ENCODE results near the gene CFAP46.

CFAP46 gene

GRCh38 chr10:132955479-132955878, 13.1 kb upstream of the CFAP46 start:
- no peaks in the 10 kb centered on the region for H3K27me3 ChIP-seq (ENCODE audit: insufficient read depth, insufficient read length)

GRCh38 chr10:132953428-132953827, 11.1 kb upstream of the CFAP46 start:
- Histone ChIP-seq H3K4me3 (ENCODE audit: insufficient read length, low read depth) (no peak overlapping the region), H3K4me1 (ENCODE audit: insufficient read depth, insufficient read length) (no peaks in the 10 kb centered on the region), H3K9ac (ENCODE audit: insufficient read length, low read depth) (no peak overlapping the region), H3K9me3 (ENCODE audit: insufficient read depth, low read length) (no peaks in the 10 kb centered on the region), H3K27me3 (ENCODE audit: insufficient read depth, insufficient read length) (no peaks in the 10 kb centered on the region), H3K36me3 (ENCODE audit: insufficient read depth, insufficient read length, low read length) (no peaks in the 10 kb centered on the region)
- TF ChIP-seq SUZ12 (IDR thresholded peaks at IDR 0.05; ENCODE audit: extremely low read depth, insufficient read depth, insufficient read length) (no peak), YY1 (IDR thresholded peaks at IDR 0.05; ENCODE audit: insufficient read depth, insufficient read length) (no peak), ZNF274 (IDR thresholded peaks at IDR 0.05; ENCODE audit: low read depth, low read length) (no peak)
- no peak for DNase-seq (ENCODE audit: low read depth, low spot score)

More at GRCh38 chr10:132955479-132955878, 13.1 kb upstream of the CFAP46 start:
- H3K4me1 ChIP-seq (ENCODE audit: insufficient read depth, insufficient read length): peaks cover 4% of the 10 kb centered on the region
- H3K36me3 ChIP-seq (ENCODE audit: insufficient read depth, insufficient read length, low read length): no peaks in the 10 kb centered on the region
- TF ChIP-seq ZNF274 (IDR thresholded peaks at IDR 0.05; ENCODE audit: low read depth, low read length) (no peak), YY1 (IDR thresholded peaks at IDR 0.05; ENCODE audit: insufficient read depth, insufficient read length) (no peak), SUZ12 (IDR thresholded peaks at IDR 0.05; ENCODE audit: extremely low read depth, insufficient read depth, insufficient read length) (no peak)
- no peak overlapping the region for H3K4me3 ChIP-seq (ENCODE audit: insufficient read length, low read depth)
- no peak for DNase-seq (ENCODE audit: low read depth, low spot score)
- H3K9ac ChIP-seq (ENCODE audit: insufficient read length, low read depth): no peak overlapping the region
- H3K9me3 ChIP-seq (ENCODE audit: insufficient read depth, low read length): no peaks in the 10 kb centered on the region

- no peaks in the 10 kb centered on the region for H3K27me3 ChIP-seq (ENCODE audit: insufficient read depth, insufficient read length)
- no peaks in the 10 kb centered on the region for H3K9me3 ChIP-seq (ENCODE audit: insufficient read depth, low read length)
These were observed 9.6 kb upstream of the CFAP46 start for GRCh38 chr10:132951926-132952325.

GRCh38 chr10:132948351-132948750, 6.0 kb upstream of the CFAP46 start:
- H3K9ac ChIP-seq (ENCODE audit: insufficient read length, low read depth): no peak overlapping the region
- H3K4me3 ChIP-seq (ENCODE audit: insufficient read length, low read depth): no peak overlapping the region
- H3K36me3 ChIP-seq (ENCODE audit: insufficient read depth, insufficient read length, low read length): no peaks in the 10 kb centered on the region
- TF ChIP-seq YY1 (IDR thresholded peaks at IDR 0.05; ENCODE audit: insufficient read depth, insufficient read length) (no peak), SUZ12 (IDR thresholded peaks at IDR 0.05; ENCODE audit: extremely low read depth, insufficient read depth, insufficient read length) (no peak), ZNF274 (IDR thresholded peaks at IDR 0.05; ENCODE audit: low read depth, low read length) (no peak)
- DNase-seq (ENCODE audit: low read depth, low spot score): no peak
- H3K9me3 ChIP-seq (ENCODE audit: insufficient read depth, low read length): no peaks in the 10 kb centered on the region
- H3K27me3 ChIP-seq (ENCODE audit: insufficient read depth, insufficient read length): no peaks in the 10 kb centered on the region
- H3K4me1 ChIP-seq (ENCODE audit: insufficient read depth, insufficient read length): peaks cover 6% of the 10 kb centered on the region

More at GRCh38 chr10:132951926-132952325, 9.6 kb upstream of the CFAP46 start:
- H3K4me1 ChIP-seq (ENCODE audit: insufficient read depth, insufficient read length): peaks cover 4% of the 10 kb centered on the region
- TF ChIP-seq YY1 (IDR thresholded peaks at IDR 0.05; ENCODE audit: insufficient read depth, insufficient read length) (no peak), ZNF274 (IDR thresholded peaks at IDR 0.05; ENCODE audit: low read depth, low read length) (no peak), SUZ12 (IDR thresholded peaks at IDR 0.05; ENCODE audit: extremely low read depth, insufficient read depth, insufficient read length) (no peak)
- H3K9ac ChIP-seq (ENCODE audit: insufficient read length, low read depth): no peak overlapping the region
- no peak for DNase-seq (ENCODE audit: low read depth, low spot score)
- H3K4me3 ChIP-seq (ENCODE audit: insufficient read length, low read depth): no peak overlapping the region
- no peaks in the 10 kb centered on the region for H3K36me3 ChIP-seq (ENCODE audit: insufficient read depth, insufficient read length, low read length)

- no peaks in the 10 kb centered on the region for H3K27me3 ChIP-seq (ENCODE audit: insufficient read depth, insufficient read length)
- DNase-seq (ENCODE audit: low read depth, low spot score): no peak
- peaks cover 6% of the 10 kb centered on the region for H3K4me1 ChIP-seq (ENCODE audit: insufficient read depth, insufficient read length)
- no peaks in the 10 kb centered on the region for H3K9me3 ChIP-seq (ENCODE audit: insufficient read depth, low read length)
- TF ChIP-seq SUZ12 (IDR thresholded peaks at IDR 0.05; ENCODE audit: extremely low read depth, insufficient read depth, insufficient read length) (no peak), YY1 (IDR thresholded peaks at IDR 0.05; ENCODE audit: insufficient read depth, insufficient read length) (no peak), ZNF274 (IDR thresholded peaks at IDR 0.05; ENCODE audit: low read depth, low read length) (no peak)
- no peak overlapping the region for H3K9ac ChIP-seq (ENCODE audit: insufficient read length, low read depth)
- no peak overlapping the region for H3K4me3 ChIP-seq (ENCODE audit: insufficient read length, low read depth)
- H3K36me3 ChIP-seq (ENCODE audit: insufficient read depth, insufficient read length, low read length): no peaks in the 10 kb centered on the region
These were observed 5.5 kb upstream of the CFAP46 start for GRCh38 chr10:132947843-132948242.

GRCh38 chr10:132946806-132947546, 4.6 kb upstream of the CFAP46 start:
- TF ChIP-seq SUZ12 (IDR thresholded peaks at IDR 0.05; ENCODE audit: extremely low read depth, insufficient read depth, insufficient read length) (no peak), ZNF274 (IDR thresholded peaks at IDR 0.05; ENCODE audit: low read depth, low read length) (no peak), YY1 (IDR thresholded peaks at IDR 0.05; ENCODE audit: insufficient read depth, insufficient read length) (no peak)
- Histone ChIP-seq H3K27me3 (ENCODE audit: insufficient read depth, insufficient read length) (peaks cover under 1% of the 10 kb centered on the region), H3K36me3 (ENCODE audit: insufficient read depth, insufficient read length, low read length) (no peaks in the 10 kb centered on the region), H3K9ac (ENCODE audit: insufficient read length, low read depth) (no peak overlapping the region), H3K4me3 (ENCODE audit: insufficient read length, low read depth) (no peak overlapping the region), H3K4me1 (ENCODE audit: insufficient read depth, insufficient read length) (peaks cover 6% of the 10 kb centered on the region), H3K9me3 (ENCODE audit: insufficient read depth, low read length) (no peaks in the 10 kb centered on the region)
- no peak for DNase-seq (ENCODE audit: low read depth, low spot score)

GRCh38 chr10:132946311-132946710, 3.9 kb upstream of the CFAP46 start:
- peaks cover 6% of the 10 kb centered on the region for H3K4me1 ChIP-seq (ENCODE audit: insufficient read depth, insufficient read length)
- no peaks in the 10 kb centered on the region for H3K9me3 ChIP-seq (ENCODE audit: insufficient read depth, low read length)
- peaks cover 4% of the 10 kb centered on the region for H3K27me3 ChIP-seq (ENCODE audit: insufficient read depth, insufficient read length)
- TF ChIP-seq SUZ12 (IDR thresholded peaks at IDR 0.05; ENCODE audit: extremely low read depth, insufficient read depth, insufficient read length) (no peak), YY1 (IDR thresholded peaks at IDR 0.05; ENCODE audit: insufficient read depth, insufficient read length) (no peak), ZNF274 (IDR thresholded peaks at IDR 0.05; ENCODE audit: low read depth, low read length) (no peak)
- DNase-seq (ENCODE audit: low read depth, low spot score): no peak
- no peaks in the 10 kb centered on the region for H3K36me3 ChIP-seq (ENCODE audit: insufficient read depth, insufficient read length, low read length)
- no peak overlapping the region for H3K9ac ChIP-seq (ENCODE audit: insufficient read length, low read depth)
- no peak overlapping the region for H3K4me3 ChIP-seq (ENCODE audit: insufficient read length, low read depth)
